ENCODE results near the gene CGNL1.

GRCh38 chr15:57382215-57382614 lies 5.9 kb downstream of the CGNL1 start:
- no peak for TF ChIP-seq EZH2phosphoT487 (conservative IDR thresholded peaks at IDR 0.05; ENCODE audit: low read length)
- TF ChIP-seq, protein P1, sequence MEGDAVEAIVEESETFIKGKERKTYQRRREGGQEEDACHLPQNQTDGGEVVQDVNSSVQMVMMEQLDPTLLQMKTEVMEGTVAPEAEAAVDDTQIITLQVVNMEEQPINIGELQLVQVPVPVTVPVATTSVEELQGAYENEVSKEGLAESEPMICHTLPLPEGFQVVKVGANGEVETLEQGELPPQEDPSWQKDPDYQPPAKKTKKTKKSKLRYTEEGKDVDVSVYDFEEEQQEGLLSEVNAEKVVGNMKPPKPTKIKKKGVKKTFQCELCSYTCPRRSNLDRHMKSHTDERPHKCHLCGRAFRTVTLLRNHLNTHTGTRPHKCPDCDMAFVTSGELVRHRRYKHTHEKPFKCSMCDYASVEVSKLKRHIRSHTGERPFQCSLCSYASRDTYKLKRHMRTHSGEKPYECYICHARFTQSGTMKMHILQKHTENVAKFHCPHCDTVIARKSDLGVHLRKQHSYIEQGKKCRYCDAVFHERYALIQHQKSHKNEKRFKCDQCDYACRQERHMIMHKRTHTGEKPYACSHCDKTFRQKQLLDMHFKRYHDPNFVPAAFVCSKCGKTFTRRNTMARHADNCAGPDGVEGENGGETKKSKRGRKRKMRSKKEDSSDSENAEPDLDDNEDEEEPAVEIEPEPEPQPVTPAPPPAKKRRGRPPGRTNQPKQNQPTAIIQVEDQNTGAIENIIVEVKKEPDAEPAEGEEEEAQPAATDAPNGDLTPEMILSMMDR (IDR thresholded peaks at IDR 0.05; ENCODE audit: insufficient read depth, low read length, poor library complexity, severe bottlenecking), result no peak

All from SU-DHL-6 (cell line).